ENCODE measurements around the gene EFCAB14. TPM values are rescaled to one million over a fixed set of nuclear protein-coding genes. Genes with fewer than 3 reads are reported as not detected.

EFCAB14 gene
- total RNA-seq, 1 experiment from 2014 or later = 52.5 TPM

DNA sequence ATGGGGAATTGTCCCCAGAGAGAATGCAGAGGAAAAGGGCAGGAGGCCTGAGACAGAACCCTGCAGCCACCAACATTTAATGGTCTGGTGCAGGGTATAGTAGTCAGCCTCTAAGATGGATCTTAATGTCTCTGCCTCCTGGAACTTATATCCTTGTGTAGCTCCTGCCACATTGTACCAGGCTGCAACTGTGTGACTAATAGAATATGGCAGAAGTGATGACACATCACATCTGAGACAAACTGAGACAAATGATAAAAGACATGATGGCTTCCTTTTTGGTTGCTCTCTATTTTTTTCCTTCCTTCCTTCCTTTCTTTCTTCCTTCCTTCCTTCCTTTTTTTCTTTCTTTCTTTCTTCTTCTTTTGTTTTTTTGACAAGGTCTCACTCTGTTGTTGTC, 42.8 kb upstream of the EFCAB14 start:
- H4K20me1 ChIP-seq (ENCODE audit: insufficient read depth) = no peaks in the 10 kb centered on the region
- TF ChIP-seq EZH2phosphoT487 (IDR thresholded peaks at IDR 0.05; ENCODE audit: borderline replicate concordance) = no peak
- no peak for TF ChIP-seq CBX3 (IDR thresholded peaks at IDR 0.05; ENCODE audit: low read depth)
- H3K4me3 ChIP-seq (replicated peaks in 1 of 2; ENCODE audit: low read depth in 1 of 2, low read length in 2 of 2) = no peak overlapping the region
- ATAC-seq (no peak), DNase-seq (ENCODE audit: low read depth, low spot score) (no peak)
- 0 out of 2 replicates have a peak, but pooled peaks cover 3% of the 10 kb centered on the region for H3K9me2 ChIP-seq (ENCODE audit: insufficient read depth)
- intact Hi-C loops (cut with micrococcal nuclease) = no loop called here
- H3K36me3 ChIP-seq (ENCODE audit: control insufficient read depth in 1 of 2, insufficient read depth in 2 of 2, low read length in 2 of 2) = no peaks in the 10 kb centered on the region
- H3K27ac ChIP-seq (ENCODE audit: low read depth, low read length) = no peak overlapping the region
- H3K4me1 ChIP-seq (ENCODE audit: control insufficient read depth in 1 of 2, insufficient read depth in 2 of 2, low read length in 2 of 2) = peaks cover 6 to 7% of the 10 kb centered on the region in 2 experiments; a peak in 3 of 4 replicates
- no peaks in the 10 kb centered on the region for H3K79me2 ChIP-seq (ENCODE audit: insufficient read depth, low read length)
- no peaks in the 10 kb centered on the region for H3K9me3 ChIP-seq (ENCODE audit: control insufficient read depth in 1 of 2, insufficient read depth in 1 of 2, low read depth in 1 of 2, low read length in 2 of 2)
- RAD21 ChIA-PET (ENCODE audit: low non-redundant PET in 1 of 2, low total read pairs in 2 of 2, uncharacterized antibody in 2 of 2, unreplicated experiment in 2 of 2) = no interaction called here
- POLR2A ChIA-PET = no interaction called here
- no TSS peak for BruUV-seq (replicated peaks)
- H3K4me2 ChIP-seq (ENCODE audit: low read length) = no peak overlapping the region
- no peak overlapping the region for H3K9ac ChIP-seq (ENCODE audit: low read length)
- CTCF ChIA-PET = no interaction called here
- H3K27me3 ChIP-seq (ENCODE audit: insufficient read depth, low read length) = peaks cover 45% of the 10 kb centered on the region
- H2AFZ ChIP-seq (ENCODE audit: low read depth, low read length, poor library complexity, severe bottlenecking) = no peak overlapping the region

DNA sequence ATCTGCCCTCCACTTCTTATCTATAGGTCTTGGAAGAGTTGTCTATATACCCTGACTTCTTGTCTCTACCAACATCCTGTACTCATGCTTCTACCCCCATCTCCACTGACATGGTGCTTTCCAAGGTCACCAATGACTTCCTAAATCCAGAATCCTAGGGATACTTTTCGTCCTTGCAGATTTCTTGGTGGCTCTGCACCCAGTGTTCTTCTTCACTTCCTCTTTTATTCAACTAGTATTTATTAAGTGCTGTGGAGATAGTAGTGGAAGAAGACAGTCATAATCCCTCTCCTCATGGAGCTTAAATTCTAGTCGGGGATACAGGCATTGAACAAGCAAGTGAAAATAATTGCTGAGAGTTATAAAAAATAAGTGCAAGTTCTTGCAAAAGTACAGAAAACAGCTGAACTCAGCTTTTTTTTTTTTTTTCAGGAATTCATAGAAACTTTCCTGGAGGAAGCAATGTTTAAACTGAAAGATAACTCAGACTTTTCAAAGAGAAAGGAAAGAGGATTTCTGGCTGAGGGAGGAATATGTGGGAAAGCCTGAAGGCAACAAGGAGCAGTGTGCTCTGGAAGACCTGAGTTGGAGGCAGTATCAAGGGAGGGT, 41.7 kb upstream of the EFCAB14 start:
- Histone ChIP-seq H3K9me3 (ENCODE audit: control insufficient read depth in 1 of 2, insufficient read depth in 1 of 2, low read depth in 1 of 2, low read length in 2 of 2) (no peaks in the 10 kb centered on the region), H3K79me2 (ENCODE audit: insufficient read depth, low read length) (no peaks in the 10 kb centered on the region), H3K36me3 (ENCODE audit: control insufficient read depth in 1 of 2, insufficient read depth in 2 of 2, low read length in 2 of 2) (no peaks in the 10 kb centered on the region), H4K20me1 (ENCODE audit: insufficient read depth) (no peaks in the 10 kb centered on the region), H3K4me2 (ENCODE audit: low read length) (no peak overlapping the region), H3K4me1 (ENCODE audit: control insufficient read depth in 1 of 2, insufficient read depth in 2 of 2, low read length in 2 of 2) (peaks cover 6 to 7% of the 10 kb centered on the region in 2 experiments; a peak in 3 of 4 replicates), H3K27ac (ENCODE audit: low read depth, low read length) (no peak overlapping the region), H2AFZ (ENCODE audit: low read depth, low read length, poor library complexity, severe bottlenecking) (no peak overlapping the region), H3K9ac (ENCODE audit: low read length) (no peak overlapping the region), H3K4me3 (replicated peaks in 1 of 2; ENCODE audit: low read depth in 1 of 2, low read length in 2 of 2) (no peak overlapping the region), H3K27me3 (ENCODE audit: insufficient read depth, low read length) (peaks cover 41% of the 10 kb centered on the region), H3K9me2 (ENCODE audit: insufficient read depth) (no peaks in the 10 kb centered on the region)
- intact Hi-C loops (cut with micrococcal nuclease) = no loop called here
- TF ChIP-seq POLR2AphosphoS5 (IDR thresholded peaks at IDR 0.05; ENCODE audit: low read depth, low read length) (no peak), FOSL1 (IDR thresholded peaks at IDR 0.05; ENCODE audit: low read depth) (no peak), POLR2A (IDR thresholded peaks at IDR 0.05; ENCODE audit: borderline replicate concordance, extremely low read depth, insufficient read depth, insufficient read length) (no peak), SIN3A (IDR thresholded peaks at IDR 0.05; ENCODE audit: low read depth) (no peak), CBX3 (IDR thresholded peaks at IDR 0.05; ENCODE audit: low read depth) (no peak), EGR1 (IDR thresholded peaks at IDR 0.05; ENCODE audit: low read depth) (no peak)
- TF ChIP-seq, protein P1, sequence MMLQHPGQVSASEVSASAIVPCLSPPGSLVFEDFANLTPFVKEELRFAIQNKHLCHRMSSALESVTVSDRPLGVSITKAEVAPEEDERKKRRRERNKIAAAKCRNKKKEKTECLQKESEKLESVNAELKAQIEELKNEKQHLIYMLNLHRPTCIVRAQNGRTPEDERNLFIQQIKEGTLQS (IDR thresholded peaks at IDR 0.05) = no peak
- DNase-seq (ENCODE audit: low read depth, low spot score) = no peak
- no peak for ATAC-seq
- CTCF ChIA-PET = no interaction called here
- no TSS peak for BruUV-seq (replicated peaks)
- RAD21 ChIA-PET (ENCODE audit: low non-redundant PET in 1 of 2, low total read pairs in 2 of 2, uncharacterized antibody in 2 of 2, unreplicated experiment in 2 of 2) = no interaction called here
- POLR2A ChIA-PET = no interaction called here
